ENCODE results near the gene GP1BA.
A peak's percentile ranks its signal among the peaks of the same experiment; 100 is the strongest.

The GP1BA gene

DNA sequence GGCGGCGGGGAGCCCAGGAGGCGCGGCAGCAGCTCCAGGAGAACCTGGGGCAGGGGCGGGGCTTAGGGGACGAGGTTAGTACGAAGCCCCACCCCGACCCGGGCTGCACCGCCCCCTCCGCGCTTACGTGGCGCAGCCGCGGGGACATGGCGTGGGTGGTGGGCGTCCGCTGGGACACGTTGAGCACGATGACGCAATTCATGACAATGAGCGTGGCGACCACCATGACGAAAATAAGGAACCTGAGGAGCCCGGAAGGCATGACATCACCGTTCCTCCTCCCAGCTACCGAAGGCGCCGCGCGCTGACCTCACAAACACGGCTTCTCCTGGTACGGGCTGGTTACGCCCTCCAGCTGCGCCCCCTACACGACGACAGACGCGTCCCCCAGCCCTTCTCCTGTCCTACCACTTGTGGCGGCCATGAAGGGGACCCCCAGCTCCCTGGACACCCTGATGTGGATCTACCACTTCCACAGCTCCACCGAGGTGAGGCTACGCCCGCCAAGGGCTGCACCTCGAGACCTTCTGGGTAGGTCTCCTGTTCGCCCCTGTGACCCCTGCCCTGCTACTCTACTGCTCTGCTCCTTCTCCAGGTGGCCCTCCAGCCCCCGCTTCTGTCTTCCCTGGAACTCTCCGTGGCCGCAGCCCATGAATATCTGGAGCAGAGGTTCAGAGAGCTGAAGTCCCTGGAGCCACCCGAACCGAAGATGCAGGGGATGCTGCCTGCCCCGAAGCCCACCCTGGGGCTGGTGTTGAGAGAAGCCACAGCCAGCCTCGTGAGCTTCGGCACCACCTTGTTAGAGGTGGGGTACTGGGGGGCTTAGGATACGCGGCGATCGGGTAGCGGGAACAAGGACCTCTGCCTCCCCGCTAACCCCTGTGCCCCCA, 32.5 kb upstream of the GP1BA start, which contains the start of gene C17orf107:
TSS of gene C17orf107 (plus strand) at position 196 of the 890 bp plus-strand sequence. CDS start at position 423, 227 bp downstream.
- TF ChIP-seq, protein P1, sequence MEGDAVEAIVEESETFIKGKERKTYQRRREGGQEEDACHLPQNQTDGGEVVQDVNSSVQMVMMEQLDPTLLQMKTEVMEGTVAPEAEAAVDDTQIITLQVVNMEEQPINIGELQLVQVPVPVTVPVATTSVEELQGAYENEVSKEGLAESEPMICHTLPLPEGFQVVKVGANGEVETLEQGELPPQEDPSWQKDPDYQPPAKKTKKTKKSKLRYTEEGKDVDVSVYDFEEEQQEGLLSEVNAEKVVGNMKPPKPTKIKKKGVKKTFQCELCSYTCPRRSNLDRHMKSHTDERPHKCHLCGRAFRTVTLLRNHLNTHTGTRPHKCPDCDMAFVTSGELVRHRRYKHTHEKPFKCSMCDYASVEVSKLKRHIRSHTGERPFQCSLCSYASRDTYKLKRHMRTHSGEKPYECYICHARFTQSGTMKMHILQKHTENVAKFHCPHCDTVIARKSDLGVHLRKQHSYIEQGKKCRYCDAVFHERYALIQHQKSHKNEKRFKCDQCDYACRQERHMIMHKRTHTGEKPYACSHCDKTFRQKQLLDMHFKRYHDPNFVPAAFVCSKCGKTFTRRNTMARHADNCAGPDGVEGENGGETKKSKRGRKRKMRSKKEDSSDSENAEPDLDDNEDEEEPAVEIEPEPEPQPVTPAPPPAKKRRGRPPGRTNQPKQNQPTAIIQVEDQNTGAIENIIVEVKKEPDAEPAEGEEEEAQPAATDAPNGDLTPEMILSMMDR (IDR thresholded peaks at IDR 0.05), result peak; percentile 29
- H3K36me3 ChIP-seq, result peaks cover 32% of the 10 kb centered on the region
- peak within 1 kb of the TSS; percentile 63 to 86 for H3K4me3 ChIP-seq (ENCODE audit: low read depth in 1 of 2, low read length in 1 of 2)
- H3K9me3 ChIP-seq, result no peaks in the 10 kb centered on the region
- H3K27ac ChIP-seq, result peak within 1 kb of the TSS; percentile 95
- H3K27me3 ChIP-seq, result peaks cover 57% of the 10 kb centered on the region
- H3K4me1 ChIP-seq (ENCODE audit: control insufficient read depth in 1 of 2, insufficient read depth in 1 of 2, low read depth in 1 of 2, low read length in 1 of 2), result peaks cover 37 to 49% of the 10 kb centered on the region in 2 experiments

DNA sequence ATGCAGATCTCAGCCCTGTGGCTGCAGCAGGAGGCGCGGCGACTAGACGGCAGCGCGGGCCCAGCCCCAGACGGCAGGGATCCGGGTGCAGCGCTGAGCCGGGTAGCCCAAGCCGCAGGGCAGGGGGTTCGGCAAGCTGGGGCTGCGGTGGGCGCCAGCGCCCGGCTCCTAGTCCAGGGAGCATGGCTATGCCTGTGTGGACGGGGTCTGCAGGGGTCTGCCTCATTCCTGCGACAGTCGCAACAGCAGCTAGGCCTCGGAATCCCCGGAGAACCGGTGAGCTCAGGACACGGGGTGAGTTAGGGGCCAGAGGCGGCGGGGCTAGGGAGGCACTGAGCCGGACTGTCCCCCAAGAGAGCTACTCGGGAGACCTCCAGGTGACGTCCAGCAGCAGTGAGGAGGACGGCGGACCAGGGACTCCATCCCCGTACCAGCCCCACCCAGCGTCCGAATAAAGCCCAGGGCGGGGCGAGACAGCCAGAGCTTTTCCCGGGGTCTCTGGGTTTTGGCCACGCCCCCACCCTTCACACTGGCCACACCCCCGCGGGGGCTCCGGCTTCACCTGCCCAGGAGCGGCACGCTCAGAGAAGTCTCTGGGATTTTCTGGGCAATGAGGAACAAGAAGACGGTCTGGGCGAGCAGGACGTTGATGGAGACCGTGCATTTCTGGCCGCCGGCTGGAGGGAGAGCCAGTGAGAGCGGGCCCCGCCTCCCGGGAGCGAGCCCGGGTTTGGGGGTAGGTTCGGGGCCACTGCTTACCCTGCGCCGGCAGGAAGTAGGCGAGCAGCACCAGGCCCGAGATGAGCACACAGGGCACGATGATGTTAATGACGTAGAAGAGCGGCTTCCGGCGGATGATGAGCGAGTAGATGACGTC, 31.6 kb upstream of the GP1BA start:
- H3K4me3 ChIP-seq (ENCODE audit: low read depth in 1 of 2, low read length in 1 of 2), result peak overlapping the region; percentile 63 to 86
- peaks cover 23% of the 10 kb centered on the region for H3K36me3 ChIP-seq
- H3K27me3 ChIP-seq, result peaks cover 63% of the 10 kb centered on the region
- H3K27ac ChIP-seq, result peak overlapping the region; percentile 95
- TF ChIP-seq, protein P1 (IDR thresholded peaks at IDR 0.05), result peak; percentile 28
- no peaks in the 10 kb centered on the region for H3K9me3 ChIP-seq
- peaks cover 37 to 49% of the 10 kb centered on the region in 2 experiments for H3K4me1 ChIP-seq (ENCODE audit: control insufficient read depth in 1 of 2, insufficient read depth in 1 of 2, low read depth in 1 of 2, low read length in 1 of 2)

DNA sequence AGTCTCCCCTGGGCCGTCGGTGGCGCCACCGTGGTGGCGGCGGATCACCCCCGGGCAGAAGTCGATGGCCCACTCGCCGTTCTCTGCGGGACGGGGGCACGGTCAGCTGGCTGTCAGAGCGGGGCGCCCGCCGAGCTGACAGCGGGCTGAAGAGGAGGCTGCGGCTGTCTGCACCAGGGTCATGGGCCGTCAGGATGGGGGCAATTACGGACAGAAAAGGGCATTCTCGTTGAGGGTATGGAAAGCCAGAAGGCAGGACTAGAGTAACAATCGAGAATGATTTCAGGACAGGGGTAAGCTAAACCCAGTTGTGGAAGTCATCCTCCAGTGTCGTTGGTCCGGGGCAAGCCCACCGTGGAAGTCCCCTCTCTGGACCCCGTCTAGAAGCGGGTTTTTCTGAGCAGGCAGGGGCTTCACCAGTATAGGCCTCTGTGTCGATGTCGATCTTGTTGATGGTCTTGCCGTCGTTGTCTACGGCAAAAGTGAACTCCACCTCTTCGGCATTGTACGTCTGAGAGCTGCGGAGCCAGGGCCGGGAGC, 30.9 kb upstream of the GP1BA start:
- TF ChIP-seq, protein P1 (IDR thresholded peaks at IDR 0.05), result no peak
- Histone ChIP-seq H3K27ac (peak overlapping the region; percentile 95), H3K4me1 (ENCODE audit: control insufficient read depth in 1 of 2, insufficient read depth in 1 of 2, low read depth in 1 of 2, low read length in 1 of 2) (peaks cover 37 to 49% of the 10 kb centered on the region in 2 experiments), H3K27me3 (peaks cover 68% of the 10 kb centered on the region), H3K9me3 (no peaks in the 10 kb centered on the region), H3K36me3 (peaks cover 16% of the 10 kb centered on the region), H3K4me3 (ENCODE audit: low read depth in 1 of 2, low read length in 1 of 2) (peak overlapping the region; percentile 63 to 86)

DNA sequence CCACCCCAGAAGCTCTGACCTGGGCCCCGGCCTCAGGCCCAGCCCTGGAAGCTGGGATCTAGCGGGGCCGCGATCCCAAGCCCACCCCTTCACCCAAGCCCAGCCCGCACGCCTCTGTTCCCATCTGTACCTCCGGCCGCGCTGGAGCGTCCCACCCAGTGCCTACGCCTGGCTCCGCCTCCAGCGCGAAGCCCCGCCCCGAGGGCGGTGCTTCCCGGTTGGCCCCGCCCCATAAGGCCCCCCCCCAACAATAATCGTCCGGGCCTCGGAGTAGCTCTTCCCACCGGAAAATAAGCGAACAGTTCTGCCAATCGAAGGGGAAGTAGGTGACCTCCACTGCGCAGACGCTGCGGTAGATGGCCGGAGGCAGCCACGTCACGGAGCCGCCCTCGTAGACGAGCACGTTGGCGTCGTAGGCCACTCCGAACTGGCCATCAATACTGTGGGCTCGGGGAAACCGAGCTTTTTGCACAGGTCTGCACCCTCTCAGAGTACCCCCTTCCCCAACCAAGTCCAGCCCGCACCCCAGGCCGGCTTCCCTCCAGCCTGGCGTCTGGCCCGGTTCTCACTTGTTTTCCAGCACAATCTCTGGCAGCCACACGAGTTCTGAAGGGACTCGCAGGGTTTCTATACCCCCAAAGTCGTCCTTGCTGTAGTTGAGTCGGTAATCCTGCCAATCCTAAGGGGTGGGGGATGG, 30.3 kb upstream of the GP1BA start:
- Histone ChIP-seq H3K27me3 (peaks cover 74% of the 10 kb centered on the region), H3K27ac (peak overlapping the region; percentile 95), H3K36me3 (peaks cover 10% of the 10 kb centered on the region), H3K4me3 (ENCODE audit: low read depth in 1 of 2, low read length in 1 of 2) (peak overlapping the region; percentile 63 to 86), H3K4me1 (ENCODE audit: control insufficient read depth in 1 of 2, insufficient read depth in 1 of 2, low read depth in 1 of 2, low read length in 1 of 2) (peaks cover 37 to 49% of the 10 kb centered on the region in 2 experiments), H3K9me3 (no peaks in the 10 kb centered on the region)
- TF ChIP-seq, protein P1 (IDR thresholded peaks at IDR 0.05), result no peak

DNA sequence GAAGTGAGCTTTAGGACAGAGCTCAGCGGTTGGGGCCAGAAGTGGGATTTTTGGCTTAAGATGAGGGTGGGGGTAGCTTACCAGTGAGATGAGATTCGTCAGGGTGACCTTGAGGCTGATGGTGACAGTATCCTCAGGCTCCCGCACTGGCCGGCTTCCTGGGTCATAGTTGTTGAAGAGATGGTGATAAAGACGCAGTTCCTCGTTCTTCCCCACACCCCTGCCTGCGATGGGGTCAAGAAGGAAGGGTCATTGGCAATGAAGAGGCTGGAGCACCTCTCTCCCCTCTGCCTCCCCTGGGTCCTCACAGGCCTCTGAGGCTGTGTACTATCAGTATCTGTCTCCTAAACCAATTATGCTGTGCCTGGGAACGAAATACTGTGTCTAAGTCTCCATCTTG, 29.5 kb upstream of the GP1BA start:
- Histone ChIP-seq H3K4me3 (ENCODE audit: low read depth in 1 of 2, low read length in 1 of 2) (peak overlapping the region in 1 of 2 experiments; percentile 63), H3K4me1 (ENCODE audit: control insufficient read depth in 1 of 2, insufficient read depth in 1 of 2, low read depth in 1 of 2, low read length in 1 of 2) (peaks cover 37 to 49% of the 10 kb centered on the region in 2 experiments), H3K36me3 (peaks cover 3% of the 10 kb centered on the region), H3K9me3 (no peaks in the 10 kb centered on the region), H3K27ac (peak overlapping the region; percentile 95), H3K27me3 (peaks cover 75% of the 10 kb centered on the region)
- TF ChIP-seq, protein P1 (IDR thresholded peaks at IDR 0.05), result no peak
